GM18502 (cell line): Measurements from ENCODE around the gene ADGRG1.

Experiments
- ATAC-seq: cut with Tn5 transposase; IDR thresholded peaks from one replicate; pipeline ENCODE4 v1.9.1; 2021; ENCODE audit warnings: mild to moderate bottlenecking; ENCODE audit not compliant: unreplicated experiment, poor library complexity

The ADGRG1 gene

DNA sequence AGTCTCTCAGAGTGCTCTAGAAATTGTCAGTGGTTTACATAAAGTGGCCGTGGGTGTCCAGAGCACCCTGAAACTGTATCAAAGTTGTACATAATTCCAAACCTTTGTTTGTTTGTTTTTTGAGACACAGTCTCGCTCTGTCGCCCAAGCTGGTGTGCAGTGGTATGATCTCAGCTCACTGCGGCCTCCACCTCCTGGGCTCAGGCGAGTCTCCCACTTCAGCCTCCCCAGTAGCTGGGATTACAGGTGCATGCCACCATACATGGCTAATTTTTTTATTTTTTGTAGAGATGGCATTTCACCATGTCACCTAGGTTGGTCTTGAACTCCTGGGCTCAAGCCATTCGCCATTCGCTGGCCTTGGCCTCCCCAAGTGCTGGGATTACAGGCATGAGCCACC is 24.3 kb upstream of the ADGRG1 start:
- no peak for ATAC-seq

DNA sequence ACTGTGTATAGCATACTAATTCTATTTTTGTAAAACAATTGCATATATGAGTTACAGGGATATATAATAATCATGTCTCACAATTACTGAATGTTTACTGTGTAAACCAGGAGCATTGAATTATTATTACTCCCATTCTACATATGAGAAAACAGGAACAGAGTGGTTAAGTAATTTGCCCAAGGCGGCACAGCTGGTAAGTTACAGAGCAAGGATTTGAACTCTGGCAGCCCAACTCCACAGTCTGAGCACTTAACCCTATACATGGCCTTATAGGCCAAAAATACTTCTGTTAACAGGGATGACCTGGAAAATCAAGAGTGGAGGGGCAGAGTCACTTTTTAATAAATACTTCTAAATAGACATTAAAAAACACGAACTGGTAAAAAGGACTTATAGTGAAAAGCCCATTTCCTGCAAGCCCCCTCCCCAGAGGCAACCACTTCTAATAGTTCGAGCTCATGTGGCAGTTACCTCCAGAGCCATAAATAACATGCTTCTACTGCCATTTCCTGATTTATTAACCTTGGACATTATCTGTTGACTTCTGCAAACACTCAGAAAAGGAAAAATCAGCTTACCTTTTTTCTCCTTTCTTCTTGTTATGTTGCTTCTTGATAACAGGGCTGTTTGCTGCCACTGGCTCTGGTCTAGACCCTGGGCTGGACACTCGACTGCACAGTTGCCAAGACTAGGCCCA is 22.1 kb upstream of the ADGRG1 start:
- no peak for ATAC-seq

DNA sequence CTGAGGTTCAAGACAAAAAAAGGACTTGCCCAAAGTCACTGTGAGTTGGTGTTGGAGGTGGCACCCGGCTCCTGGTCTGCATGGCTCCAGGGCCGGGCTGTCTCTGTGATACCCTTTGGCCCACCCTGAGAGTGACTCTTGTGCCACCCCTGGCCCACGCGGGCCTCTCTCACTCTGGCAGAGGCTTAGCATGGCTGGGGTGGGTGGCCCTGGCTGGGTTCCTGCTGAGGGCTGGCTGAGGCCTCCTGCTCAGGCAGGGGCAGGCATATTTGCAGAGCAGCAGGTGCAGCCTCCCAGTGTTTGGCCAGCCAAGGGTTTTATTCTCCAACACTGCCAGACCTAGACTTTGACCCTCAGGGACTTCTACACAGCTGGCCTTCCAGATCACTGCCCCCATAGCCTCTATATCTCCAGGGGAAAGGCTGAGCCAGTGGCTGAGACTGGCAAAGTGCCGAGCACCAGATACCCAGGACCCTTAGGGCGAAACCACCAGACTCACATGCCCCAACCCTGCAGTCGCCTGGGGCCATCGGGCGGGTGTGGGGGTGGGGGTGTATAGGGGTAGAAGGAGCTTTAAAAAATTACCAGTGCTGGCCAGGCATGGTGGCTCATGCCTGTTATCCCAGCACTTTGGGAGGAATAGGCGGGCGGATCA is 21.5 kb upstream of the ADGRG1 start:
- no peak for ATAC-seq

DNA sequence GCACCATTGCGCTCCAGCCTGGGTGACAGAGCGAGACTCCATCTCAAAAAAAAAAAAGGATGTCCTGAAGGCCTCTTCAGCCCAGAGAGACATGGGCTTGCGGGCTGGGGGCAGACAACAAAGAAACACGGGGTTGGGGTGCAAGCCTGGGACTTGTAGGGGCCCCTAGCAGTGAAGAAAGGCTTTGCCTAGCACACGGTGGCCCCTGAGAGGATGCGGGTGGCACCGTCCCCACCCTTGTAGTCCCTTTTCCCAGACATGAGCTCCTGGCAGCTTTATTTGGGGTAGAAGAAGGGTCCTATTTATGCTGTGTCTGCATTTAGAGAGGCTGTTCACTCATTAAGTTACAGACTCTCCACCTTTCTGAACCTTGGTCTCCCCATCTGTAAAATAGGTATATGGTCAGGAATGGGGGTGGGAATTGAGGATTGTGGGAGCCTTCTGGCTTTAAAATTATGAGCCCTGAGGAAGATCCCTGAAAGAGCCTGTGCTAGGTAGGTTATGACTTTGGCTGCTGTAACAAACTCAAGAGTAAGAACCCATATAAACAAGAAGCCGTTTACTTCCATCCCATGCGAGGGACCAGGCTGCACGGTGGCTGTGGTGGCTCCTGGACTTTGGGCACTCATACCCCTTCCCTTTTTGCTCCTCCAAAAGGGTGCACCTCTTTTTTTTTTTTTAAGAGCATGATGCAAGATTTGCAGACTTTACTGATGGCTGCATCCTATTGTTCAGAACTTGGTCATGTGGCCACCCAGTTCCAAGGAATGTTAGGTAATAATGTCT is 20.6 kb upstream of the ADGRG1 start:
- ATAC-seq = no peak

DNA sequence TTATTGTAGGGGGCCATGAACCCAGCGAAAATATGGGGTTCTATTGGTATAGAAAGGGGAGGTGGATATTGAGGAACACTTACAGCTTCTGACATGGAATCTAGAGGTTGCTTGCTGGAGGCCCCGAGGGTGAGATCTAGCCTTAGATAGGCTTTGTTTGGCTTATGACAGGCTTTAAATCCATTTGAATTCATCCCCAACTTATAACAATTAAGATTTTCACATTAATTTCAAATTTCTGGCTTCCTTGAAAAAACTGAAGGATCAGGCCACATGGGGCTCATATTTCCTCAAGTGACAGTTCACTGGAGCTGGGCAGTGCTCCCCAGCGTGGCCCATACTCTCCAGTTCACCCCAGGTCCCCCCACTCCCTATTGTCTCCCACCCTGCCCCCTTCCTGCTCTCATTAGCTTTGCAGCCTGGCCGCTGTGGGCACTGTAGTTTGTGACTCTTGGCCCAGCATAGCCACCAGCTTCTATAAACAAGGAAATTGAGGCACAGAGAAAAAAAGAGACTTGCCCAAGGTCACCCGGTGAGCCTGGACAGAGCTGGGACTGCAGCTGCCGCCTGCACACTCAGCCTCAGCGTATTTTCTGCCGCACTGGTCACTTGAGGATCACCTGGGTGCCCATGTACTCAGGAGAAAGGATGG is 19.8 kb upstream of the ADGRG1 start:
- ATAC-seq = no peak

DNA sequence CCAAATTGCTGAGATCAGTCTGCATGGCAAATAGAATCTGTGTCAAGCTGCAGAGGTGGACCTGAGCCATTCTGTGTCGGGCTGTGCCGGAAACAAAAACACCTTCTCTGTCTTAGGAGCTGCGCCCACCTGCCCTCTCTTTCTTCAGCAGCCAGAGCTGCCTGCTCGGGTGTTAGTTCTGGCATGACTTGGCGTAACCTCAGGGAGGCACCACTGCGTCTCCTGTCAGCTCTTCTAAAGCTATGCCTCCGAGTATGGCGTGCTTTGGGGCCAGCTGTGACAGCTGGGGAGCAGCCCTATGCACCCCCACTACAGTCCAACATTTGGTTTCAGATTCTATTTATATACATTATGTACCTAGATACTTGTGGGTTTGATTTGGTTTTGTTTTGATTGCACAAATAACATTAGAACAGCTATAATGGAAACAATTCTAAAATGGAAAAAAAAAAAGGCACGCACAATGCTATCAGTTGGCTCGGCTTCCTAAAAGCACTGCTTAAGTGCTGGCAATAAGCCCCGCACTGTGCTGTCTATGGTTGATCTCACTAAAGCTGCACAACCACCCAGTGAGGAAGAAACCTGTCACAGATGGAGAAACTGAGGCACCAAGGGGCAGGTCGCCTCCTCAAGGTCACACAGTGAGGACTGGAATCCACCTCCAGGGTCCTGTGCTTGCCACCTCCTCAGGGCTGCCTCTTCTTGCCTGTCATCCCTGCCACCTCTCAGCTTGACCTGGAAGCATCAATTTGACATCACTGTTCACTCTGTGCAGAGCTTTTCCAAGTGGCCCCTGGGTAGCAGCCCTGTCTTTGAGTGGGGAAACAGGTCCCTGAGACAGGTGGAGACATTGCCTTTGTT is 18.7 kb upstream of the ADGRG1 start:
- peak; percentile 95 for ATAC-seq

DNA sequence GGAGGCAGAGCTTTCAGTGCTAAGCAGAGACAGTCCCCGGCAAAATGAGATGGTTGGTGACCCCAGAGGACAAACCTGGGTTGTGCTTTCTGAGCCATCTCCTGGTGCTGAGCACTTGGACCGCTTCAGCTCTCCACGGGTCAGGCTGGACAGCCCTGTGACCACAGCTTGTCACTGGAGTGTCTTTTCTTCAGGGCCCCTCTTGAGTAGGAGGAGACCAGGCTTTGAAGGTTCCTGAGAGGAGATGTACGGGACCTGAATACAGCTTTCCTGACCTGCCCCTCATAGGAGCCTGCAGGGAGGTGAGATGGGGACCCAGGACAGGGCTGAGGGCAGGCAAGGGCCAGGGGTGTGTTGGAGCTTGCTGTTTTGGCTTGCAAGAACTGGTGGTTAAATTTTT is 17.8 kb upstream of the ADGRG1 start:
- no peak for ATAC-seq

DNA sequence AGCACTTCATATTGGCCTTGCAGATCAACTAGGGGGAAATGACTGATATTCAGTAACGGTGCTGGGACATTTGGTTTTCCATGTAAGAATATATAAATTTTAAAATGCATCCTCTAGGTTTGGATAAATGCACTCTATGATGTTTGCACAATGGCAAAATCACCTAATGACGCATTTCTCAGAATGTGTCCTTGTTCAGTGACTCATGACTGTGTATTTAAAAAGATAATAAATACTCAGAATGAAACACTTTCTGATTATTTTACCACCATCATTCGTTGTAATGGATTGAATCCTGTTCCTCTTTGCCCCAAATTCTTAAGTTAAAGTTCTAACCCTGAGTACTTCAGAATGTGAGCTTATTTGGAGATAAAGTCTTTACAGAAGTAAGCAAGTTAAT is 17.2 kb upstream of the ADGRG1 start:
- ATAC-seq = no peak

DNA sequence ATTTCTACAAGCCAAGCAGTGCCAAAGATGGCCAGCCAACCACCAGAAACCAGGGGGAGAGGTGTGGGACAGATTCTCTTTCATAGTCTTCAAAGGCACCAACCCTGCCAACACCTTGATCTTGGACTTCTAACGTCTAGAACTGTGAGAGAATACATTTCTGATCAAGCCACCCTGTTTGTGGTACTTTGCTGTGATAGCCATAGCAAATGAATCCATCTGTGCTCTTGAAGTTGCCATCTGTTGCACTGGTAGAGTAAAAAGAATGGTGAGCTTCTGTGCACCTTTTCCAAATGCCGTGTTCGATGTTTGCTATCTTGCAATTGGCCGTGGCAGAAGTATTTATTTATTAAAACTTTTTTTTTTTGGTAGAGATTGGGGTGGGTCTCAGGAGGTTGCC is 16.7 kb upstream of the ADGRG1 start:
- ATAC-seq = no peak

DNA sequence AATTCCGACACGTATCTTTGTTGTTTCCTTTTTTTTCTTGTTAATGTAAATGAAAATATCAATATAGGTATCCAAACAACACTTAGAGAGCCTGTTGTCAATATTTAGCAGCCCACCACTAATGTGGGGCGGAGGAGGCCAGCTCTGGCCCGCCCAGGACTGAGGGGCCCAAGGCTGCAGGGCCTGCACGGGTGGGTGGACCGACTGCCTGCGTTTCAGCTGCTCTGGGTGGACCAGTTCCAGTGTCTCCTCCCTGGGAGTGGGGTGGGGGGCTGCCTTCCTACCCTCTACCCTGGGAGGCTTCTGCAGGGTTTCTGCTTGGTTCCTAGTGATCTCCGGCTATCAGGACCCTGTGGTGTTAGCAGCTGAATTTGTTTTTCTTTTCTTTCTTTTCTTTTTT is 15.9 kb upstream of the ADGRG1 start:
- no peak for ATAC-seq

DNA sequence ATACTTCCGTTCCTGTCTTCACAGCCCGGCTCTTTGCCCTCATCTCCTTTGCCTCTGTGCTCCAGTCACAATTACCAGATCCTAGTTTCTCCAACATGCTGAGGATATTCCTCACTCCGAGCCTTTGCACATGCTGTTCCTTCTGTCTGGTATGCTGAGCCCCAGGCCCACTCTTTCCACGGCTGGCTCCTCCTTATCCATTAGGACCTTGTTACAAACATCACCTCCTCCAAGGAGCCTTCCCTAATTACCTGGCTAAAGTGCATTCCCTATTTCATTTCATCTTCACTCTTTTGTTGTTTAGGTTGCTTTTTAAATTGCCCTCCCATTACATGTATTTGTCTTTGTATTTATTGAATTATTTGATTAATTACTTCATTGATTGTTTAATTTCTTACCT is 14.9 kb upstream of the ADGRG1 start:
- no peak for ATAC-seq

DNA sequence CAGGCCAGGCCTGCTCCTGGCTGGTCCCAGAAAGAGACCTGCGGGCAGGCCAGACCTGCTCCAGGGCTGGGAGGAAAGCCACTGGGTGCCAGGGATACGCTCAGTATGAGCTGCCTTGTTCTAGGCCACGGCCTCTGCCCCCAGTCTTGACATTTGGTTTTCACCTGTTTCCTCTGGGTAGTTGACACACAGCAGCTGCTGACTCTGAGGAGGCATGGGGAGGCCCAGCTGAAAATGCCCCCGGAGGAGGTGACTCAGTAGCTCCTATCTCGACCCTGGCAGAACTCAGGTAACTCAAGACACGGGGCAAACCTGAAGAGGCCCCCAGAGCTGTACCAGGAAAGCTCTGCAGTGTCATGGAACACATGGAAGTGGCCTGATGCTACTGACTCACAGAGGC is 13.9 kb upstream of the ADGRG1 start:
- no peak for ATAC-seq

DNA sequence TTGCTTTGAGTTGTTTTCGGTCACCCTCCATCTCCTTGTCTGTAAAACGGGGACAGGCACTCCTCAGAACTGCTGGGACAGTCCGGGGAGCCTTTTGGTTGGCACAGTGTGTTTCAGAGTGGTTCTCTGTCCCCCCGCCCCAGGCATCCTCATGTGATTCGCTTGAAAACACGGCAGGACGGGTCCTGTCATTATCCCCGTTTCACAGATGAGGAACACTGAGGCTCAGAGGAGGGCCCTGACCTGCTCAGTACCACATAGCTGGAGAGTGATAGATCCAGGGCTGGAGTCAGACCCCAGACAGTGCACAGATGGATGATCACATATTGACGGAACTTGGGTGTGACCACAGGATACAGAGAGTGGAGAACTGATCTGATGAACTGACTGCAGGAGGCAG is 13.5 kb upstream of the ADGRG1 start:
- no peak for ATAC-seq

DNA sequence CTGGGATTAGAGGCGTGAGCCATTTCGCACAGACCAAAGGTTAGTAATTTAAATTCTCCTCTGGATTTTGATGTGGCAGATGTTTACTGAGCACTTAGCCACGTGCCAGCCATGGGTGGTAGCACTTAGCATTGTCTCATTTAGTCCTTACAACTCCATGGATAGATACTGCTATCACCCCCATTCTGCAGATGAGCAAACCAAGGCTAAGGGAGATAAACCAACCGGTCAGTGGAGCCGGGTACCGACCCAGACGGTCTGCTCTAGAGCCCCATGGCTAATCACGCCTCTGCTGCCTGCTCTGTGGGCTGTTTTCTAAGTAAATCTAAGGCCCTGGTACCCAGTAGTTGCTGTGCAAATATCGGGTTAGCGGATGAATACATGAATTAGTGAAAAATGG is 12.6 kb upstream of the ADGRG1 start:
- no peak for ATAC-seq

DNA sequence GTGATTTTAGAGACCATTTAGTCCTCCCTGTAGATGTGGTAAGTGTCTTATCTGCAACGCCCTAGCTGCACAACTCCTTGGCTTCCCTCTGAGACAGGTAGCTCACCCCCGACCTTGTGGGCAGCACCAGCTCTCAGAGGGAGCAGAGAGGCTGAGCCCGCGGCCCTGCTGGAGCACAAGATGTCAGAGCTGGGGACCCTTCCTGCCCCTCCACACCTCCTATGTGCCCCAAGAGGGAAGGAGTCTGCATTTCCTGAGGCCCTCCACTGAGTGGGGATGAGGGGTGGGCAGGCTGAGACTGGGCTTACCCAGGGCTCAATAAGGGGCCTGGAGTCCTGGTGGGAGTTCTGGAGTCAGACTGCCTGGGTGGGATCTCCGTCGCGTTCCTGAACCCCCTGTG is 12.2 kb upstream of the ADGRG1 start:
- no peak for ATAC-seq

DNA sequence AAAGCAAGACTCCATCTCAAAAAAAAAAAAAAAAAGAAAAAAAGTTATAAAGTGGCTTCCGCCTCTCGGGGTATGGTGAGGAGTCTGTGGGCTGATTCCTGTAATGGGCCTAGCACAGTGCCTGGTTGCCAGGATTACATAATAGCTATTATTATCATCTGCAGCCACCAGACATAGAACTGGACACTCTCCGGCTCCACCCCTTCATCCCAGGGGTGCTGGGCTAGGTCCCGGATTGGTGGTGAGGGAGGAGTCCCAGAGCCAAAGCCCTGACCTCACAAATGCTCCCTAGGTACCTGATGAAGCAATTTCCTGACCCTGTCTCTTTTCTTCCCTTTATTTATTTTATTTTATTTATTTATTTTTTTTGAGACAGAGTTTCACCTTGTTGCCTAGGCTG is 11.6 kb upstream of the ADGRG1 start:
- ATAC-seq = no peak

DNA sequence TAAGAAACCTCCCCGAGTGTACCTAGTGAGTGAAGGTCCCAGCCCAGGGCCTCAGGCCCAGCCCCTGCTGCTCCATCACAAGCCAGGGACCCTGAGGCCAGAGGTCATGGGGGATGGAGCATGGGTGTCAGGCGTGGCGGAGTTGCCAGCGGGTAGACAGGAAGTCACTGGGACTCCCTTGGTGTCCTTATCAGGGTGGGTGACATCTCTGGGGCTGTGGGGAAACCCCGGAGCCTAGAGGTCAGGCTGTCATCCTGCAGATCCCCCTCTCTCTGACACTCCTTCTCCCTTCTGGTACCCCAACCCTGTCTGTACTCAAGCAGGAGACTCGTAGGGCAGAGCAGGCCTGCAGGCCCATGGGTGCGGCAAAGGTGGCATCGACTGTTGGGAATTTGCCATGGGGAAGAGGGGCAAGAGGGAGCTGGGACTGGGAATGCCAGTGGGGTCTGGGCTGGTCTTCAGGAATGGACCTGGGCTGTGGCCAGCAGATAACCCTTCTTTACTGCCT is 10.8 kb upstream of the ADGRG1 start:
- ATAC-seq = no peak

DNA sequence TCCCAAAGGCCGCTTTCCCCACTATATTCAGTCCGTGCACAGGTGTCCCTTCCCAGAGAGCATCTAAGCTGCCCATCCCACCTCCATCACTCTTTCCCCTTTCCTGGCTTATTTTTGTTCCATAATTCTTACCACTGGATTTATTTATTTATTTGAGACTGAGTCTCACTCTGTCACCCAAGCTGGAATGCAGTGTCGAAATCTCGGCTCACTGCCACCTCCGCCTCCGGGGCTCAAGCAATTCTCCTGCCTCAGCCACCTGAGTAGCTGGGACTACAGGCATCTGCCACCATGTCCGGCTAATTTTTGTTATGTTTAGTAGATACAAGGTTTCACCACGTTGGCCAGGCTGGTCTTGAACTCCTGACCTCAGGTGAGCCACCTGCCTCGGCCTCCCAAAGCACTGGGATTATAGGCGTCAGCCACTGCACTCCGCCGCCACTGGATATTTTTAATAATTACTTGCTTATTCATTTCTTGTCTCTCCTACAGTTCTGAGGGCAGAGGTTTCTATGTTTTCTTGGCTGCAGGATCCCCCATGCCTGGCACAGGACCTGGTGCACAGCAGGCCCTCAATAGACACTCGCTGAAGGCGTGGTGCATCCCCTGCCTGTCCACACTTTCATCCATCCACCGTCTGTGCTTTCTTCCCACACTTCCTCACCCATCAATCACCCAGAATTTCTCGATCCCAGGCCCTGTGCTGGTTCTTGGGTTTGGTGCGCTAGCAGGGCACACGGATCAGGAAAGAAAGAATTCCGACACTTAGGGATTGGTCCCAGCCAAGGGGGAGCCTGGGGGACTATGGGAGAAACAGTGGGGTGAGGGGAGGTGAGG is 9.9 kb upstream of the ADGRG1 start:
- no peak for ATAC-seq

DNA sequence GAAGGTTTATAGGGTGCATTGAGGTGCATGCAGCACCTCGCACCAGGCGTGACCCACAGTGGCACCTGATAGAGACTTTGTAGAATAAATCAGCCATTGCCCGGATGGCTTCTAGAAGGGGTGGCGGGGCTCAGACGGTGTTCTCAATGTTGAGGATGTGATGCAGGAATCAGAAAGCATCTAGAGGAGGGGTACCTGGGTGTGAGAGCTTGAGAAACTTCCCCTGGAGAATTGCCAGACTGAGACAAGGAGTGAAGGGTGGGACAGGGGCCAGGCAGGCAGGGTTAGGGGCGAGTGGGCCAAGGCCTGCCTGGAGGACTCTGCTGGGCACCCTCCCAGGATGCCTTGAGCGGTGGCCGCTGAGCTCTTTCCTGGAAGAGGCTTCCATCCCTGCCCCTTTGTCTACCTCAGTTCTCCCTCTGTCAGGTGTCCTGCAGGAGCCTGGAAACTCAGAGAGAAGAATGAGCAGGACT is 9.3 kb upstream of the ADGRG1 start:
- ATAC-seq = no peak
